Amniotic stem cell (primary cell): ENCODE measurements around the gene DPP7.
"Not testable (repeated sequence)": the region's sequence is repeated elsewhere in the genome, so short reads cannot be mapped to it uniquely, and the experiment has no call there.

Experiments used
- DNase-seq: peaks from one replicate; lab custom pipeline; 2025; lab: John Stamatoyannopoulos, UW

Gene DPP7

DNA sequence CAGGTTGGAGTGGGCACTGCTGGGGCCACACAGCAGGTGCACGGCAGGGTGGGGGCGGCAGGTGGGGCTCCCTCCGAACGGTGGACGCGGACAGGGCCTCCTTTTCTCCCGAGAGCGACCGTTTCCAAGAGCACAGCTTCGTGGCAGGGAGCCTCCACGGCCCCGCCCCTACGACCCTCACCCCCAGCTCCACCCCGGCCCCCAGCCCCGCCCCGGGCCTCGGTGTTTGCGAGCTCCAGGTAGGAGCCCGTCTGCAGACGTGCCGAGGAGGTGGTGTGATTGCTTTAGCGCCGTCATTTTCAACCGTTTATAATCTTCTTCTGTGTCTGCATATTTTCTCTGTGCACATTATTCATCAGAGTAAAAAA is 33.2 kb upstream of the DPP7 start:
- DNase-seq, result no peak

DNA sequence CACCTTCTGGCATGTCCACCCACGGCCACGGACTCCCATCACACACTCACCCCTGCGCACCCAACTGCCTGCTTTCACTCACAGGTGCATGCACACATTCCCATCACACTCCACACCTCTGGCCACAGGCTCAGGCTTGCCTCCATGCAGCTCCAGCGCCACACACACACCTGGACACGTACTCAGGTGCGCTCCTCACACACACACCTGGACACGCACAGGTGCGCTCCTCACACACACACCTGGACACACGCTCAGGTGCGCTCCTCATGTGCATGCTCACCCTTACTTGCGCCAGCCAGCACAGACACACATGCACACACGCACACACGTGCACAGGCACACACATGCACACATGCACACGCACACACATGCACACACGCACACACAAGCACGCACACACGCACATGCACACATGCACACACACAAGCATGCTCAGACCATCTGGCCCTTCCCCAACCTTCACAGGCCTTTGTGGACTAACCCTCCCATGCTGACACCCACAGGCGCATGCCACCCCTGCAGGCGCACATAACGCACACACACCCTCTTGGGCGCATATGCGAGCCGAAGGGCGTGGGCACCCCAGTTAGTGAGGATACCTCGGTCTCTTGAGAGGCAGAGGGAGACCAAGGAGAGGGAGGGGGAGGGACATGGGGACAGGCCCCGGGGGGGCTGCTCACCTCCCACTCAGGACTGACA is 32.7 kb upstream of the DPP7 start:
- no peak for DNase-seq

DNA sequence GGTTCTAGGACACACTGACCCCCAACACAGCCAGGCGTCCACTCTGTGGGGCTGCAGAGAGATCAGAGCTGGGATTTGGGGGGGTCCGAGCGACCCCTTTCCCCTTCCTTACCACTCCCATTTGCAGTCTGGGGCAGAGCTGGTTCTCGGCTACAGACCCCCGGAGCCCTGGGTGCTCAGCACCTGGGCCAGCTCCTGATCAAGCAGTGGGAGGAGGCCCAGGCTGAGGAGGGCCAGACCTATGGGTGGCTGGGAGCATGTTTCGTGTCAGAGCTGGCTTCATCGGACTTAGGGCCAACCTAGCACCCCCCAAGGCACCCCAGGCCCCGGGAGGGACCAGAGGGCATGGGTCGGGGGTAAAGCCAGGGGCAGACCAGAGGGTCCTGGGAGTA is 32.0 kb upstream of the DPP7 start:
- no peak for DNase-seq

DNA sequence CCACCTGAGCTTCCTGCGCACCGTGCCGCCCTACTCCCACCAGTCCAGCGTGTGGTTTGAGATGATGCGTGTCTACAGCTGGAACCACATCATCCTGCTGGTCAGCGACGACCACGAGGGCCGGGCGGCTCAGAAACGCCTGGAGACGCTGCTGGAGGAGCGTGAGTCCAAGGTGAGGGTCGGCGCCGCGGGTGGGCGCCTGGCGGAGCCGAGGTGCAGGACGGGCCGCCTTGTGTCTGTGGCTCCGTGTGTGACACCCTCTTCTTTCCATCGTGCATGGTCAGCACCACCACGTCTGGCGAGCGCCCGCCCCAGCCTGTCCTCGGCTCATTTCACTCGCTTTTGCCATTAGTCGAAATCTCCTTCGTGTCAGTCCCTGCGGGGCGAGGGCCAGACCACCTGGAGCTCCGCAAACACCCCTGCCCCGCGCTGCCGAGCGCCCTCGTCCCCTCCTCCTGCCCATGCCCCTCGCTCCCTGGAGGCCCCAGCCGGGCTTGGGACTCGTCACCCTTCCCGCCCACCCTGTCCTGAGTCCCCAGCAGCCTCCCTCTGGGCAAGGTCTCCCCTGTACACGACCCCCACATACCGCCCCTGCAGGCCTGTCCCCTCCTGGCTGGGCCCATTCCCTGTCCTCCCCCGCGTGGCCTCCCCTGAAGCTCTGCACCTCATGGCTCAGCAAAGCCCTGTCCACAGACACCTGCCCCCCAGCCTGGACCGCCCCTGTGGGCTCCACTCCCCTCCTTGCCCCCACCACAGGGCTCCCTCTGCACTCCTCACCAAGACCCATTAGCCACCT is 31.4 kb upstream of the DPP7 start:
- no peak for DNase-seq

DNA sequence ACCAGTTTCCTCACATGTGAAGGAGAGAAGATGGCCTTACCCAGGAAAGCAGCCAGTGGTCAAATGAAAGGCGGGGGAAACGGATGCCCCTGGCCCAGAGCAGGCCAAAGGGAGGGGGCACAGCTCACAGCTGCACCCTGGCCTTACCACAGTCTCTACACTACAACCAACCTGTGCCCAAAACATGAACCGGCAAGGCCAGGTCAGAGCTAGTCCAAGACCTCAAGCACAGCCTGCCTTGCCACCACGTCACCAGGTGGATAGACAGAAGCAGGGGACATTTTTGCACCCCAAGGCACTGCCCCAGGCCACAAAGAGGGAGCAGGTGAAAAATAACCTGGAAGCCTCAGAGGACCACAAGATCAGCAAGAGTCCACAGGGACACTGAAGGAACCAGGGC is 28.9 kb upstream of the DPP7 start:
- DNase-seq, result no peak

DNA sequence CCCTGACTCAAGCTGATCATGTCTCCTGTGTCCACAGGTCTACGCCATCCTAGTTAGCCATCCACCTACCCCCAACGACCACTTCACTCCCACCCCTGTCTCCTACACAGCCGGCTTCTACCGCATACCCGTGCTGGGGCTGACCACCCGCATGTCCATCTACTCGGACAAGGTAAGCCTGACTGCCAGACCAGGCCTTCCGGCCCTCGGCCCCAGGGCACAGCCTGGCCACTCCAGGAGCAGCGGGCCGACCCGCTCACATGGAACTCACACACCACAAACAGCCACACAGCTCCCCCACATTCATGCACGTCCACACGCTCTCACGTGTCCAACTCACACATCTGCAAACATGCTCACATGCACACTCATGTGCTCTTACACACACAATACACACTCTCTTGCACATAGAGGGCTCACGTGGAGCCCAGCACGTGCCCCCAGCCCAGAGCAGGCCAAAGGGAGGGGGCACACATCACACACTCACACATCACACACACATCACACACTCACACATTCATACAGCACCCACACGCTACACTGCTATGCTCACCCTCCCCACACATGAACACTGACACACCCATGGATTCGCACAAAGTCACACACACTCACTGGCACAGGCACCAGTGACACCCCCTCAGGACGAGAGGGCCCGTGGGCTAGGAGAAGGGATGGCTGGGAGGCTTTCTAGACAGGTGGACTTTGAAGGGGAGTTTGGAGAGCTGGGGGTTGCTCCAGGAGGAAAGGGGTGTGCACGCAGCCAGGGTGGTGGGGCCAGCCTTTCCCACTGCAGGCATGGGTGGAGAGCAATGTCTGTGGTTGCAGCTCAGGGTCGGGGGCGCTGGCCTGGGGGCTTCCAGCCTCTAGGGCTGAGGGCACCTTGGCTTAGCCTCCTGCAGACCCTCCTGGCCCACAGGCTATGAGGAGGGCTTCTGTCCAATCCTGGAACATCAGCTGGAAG is 27.7 kb upstream of the DPP7 start:
- DNase-seq, result no peak

DNA sequence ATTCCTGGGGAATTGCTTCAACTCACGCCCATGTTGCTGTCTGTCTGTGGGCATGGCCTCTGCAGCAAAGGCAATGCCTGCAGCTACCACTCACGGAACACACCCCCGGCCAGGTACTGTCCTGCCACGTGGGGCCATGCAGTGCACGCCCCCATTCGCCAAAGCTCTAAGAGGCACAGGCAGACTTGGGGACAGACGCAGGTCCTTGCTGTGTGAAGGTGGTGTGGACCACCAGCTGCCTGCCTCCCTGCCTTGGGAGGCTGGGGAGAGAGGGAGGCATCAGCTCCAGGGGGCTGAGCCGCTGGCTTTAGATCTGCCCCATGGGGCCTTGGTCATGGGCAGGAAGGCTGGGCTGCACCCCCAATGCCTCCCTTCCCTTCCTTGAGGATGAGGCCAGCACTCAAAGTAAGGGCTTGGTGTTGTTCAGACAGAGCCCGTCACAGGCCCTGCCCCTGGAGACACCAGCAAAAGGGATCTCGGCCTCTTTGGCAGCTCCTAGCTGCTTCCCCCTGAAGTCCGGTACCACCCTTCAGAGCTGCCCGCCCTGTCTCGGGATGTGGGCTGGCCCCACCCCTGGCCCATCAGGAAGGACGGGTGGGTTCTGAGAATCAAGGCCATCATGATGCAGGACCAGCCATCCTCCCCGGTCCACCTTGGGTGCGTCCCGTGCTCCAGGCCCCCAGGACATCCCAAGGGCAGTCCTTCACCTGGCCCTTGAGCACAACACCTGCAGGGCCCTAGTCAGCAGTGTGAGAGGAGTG is 26.7 kb upstream of the DPP7 start:
- no peak for DNase-seq

DNA sequence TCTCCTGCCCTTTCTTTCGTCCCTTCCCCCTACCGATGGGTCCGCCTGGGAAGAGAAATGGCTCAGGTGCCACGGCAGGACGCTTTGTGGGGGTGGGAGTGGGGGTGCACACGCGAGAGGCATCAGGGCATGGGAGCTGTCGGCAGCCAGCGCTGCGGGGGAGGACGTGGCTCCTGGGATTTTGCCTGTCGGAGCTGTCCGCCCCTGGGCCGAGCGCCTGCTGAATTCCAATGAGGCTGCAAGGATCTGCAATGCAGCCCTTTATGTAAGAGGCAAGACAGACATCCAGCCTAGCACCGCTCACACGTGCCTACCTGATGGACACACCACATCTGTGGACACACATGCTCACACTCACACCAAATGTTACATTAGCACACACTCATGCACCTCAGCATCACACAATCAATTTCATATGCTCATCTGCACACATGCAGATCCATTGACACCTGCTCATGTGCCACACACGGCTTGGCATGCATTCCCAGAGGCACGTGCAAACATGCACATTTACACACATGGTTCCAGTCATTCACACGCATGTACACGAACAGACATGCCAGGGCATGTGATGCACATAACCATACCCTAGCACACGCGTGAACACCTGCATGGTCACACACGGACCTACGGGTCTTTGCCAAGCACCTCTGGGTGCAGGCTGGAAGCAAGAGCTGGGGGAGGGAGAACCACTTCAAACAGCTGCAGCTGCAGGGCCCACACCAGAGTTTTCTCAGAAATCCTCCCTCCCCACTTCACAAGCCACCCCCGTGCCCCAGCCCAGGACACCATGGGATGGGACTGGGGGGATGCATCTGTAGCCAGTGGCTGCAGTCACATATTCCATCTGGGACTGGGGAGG is 25.8 kb upstream of the DPP7 start:
- DNase-seq, result no peak

DNA sequence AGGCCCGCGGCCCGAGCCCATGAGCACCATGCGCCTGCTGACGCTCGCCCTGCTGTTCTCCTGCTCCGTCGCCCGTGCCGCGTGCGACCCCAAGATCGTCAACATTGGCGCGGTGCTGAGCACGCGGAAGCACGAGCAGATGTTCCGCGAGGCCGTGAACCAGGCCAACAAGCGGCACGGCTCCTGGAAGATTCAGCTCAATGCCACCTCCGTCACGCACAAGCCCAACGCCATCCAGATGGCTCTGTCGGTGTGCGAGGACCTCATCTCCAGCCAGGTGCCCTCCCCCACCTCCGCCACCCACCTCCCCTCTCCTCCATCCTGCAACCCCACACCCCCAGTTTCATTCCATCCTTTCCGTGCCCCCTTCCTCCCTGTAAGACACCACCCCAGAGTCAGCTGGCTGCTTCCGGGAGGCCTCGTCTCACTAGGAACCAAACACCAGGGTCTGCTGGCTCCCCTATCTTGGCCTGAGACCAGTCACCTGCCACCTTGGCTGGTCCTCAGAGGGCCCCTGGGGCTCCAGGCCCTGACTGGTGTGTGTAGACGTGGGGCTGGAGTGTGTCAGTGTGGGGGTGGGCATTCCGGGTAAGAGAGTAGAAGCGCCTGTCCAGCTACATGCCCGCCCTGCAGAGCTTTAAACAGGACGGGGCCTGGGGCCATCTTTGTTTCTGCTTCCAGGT is 25.1 kb upstream of the DPP7 start:
- DNase-seq, result no peak

DNA sequence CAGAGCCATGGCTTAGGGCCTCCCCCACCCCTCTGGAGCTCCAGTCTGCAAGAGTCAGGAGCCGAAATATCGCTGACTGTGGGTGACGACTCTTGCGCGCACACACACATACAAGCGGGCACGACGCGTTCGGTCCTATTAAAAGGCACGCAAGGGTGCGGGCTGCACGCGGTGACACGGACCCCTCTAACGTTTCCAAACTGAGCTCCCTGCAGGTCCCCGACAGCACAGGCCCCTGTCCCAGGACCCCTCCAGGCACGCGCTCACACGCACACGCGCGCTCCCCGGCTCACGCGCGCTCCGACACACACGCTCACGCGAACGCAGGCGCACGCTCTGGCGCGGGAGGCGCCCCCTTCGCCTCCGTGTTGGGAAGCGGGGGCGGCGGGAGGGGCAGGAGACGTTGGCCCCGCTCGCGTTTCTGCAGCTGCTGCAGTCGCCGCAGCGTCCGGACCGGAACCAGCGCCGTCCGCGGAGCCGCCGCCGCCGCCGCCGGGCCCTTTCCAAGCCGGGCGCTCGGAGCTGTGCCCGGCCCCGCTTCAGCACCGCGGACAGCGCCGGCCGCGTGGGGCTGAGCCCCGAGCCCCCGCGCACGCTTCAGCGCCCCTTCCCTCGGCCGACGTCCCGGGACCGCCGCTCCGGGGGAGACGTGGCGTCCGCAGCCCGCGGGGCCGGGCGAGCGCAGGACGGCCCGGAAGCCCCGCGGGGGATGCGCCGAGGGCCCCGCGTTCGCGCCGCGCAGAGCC is 24.4 kb upstream of the DPP7 start, which contains the start of gene GRIN1:
Gene GRIN1 (plus strand): TSS at position 433 of the 746 bp plus-strand sequence. CDS start 333 bp downstream, outside the sequence.
- DNase-seq, result no peak

DNA sequence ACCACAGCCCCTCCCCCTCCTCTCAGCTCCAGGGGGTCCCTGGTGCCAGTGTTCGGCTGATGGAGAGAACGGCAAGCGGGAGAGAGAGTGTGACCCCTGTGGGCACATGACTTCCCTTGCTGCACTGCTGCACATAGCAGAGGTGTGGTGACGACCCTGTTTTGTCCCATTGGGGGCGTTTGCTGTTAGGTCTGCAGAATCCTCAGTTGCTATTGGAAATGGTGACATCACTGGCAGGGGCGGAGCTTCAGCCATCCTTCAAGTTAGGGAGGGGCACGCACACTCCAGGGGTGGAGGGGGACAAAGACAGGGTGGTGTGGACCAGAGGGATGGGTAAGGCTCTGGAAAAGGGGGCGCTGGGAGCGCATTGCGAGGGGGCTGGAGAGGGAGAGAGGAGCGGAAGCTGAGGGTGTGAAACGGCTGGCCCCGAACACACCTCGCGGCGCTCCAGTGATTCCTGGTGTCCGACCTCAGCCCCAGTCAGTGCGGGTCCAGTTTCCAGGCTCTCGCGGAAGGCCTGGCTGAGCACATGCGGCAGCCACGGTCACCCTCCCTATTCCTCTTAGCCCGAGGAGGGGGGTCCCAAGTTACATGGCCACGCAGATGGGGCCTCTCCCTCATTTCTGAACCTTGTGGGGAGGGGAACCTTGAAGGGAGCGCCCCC is 23.7 kb upstream of the DPP7 start:
- no peak for DNase-seq

DNA sequence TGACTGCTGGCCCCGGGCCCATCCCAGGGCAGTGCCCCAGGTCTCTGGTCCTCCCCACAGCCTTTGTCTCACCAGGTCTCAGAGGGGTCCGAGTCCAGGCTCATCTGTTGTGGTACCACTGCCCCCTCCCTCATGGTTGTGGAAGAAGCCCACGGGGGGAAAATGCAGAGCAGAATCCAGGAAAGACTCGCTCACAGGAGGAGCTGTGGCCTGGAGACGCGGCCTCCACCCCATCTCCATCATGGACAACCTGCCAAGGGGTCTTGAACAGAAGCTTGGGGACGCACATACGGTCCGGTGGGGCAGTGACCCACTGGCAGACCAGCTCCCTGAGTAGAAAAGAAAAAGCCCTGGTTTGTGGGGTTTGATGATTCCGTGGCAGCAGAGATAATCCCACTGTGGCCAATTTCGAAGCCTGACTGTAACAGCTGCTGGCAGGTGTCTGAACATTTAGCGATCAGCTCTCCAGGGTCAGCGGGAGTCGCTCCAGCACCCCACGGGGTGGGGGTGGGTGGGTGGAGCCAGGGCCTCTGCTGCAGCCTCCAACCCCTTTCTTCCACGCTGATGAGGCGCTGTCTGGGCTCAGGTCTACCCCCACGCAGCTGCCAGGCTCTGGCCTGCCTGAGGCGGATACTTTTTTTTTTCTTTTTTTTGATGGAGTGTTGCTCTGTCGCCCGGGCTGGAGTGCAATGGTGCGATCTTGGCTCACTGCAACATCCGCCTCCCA is 22.5 kb upstream of the DPP7 start:
- no peak for DNase-seq

DNA sequence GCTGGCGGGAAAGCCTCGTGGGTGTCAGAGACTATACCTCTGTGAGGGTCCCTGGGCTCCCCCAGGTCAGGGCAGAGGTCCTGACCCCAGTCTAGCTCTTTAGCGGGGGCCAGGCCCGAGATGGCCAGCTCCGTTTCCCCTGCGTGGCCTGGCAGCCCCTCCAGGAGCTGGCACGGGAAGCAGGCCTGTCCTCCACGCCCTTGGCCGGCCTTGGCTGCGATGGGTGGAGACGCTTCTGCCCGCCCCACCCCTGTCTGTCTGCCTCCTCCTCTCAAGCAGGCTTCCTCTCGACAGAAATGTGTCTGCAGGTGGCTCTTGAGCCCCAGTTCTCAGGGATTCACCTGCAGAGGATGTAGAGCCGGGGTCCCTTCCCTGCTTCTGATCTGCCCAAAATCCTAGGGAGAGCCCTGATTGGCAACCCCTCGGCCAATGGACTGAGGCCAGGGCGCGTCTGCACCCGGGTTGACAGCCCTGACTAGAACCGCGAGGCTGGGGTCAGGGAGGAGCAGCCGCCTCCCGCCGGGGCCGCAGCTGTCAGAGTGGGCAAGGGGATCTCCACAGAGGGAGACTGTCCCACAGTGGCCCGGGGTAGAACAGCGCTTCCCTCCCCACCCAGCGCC is 21.8 kb upstream of the DPP7 start:
- DNase-seq, result no peak

DNA sequence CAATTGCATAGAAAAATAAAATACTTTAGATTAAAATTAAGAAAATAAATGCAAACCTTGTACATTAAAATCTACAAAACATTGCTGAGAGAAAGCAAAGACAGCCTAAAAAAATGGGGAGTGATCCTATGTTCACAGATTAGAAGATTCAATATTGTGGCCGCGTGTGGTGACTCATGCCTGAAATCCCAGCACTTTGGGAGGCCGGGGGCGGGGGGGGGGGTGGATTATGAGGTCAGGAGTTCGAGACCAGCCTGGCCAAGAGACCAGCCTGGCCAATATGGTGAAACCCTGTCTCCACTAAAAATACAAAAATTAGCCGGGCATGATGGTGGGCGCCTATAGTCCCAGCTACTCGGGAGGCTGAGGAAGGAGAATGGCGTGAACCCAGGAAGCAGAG is 20.6 kb upstream of the DPP7 start:
- not testable (repeated sequence) for DNase-seq

DNA sequence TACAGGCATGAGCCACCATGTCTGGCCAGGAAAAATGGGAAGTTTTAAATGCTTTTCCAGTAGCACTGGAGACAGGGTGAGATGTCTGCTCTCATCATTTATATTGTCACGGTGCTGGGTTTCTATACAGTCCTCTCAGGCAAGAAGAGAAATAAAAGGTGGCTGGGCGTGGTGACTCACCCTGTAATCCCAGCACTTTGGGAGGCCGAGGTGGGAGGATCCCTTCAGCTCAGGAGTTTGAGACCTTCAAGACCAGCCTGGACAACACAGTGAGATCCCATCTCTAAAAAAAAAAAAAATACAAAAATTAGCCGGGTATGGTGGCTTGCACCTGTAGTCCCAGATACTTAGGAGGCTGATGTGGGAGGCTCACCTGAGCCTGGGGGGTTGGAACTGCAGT is 19.7 kb upstream of the DPP7 start:
- DNase-seq, result no peak

DNA sequence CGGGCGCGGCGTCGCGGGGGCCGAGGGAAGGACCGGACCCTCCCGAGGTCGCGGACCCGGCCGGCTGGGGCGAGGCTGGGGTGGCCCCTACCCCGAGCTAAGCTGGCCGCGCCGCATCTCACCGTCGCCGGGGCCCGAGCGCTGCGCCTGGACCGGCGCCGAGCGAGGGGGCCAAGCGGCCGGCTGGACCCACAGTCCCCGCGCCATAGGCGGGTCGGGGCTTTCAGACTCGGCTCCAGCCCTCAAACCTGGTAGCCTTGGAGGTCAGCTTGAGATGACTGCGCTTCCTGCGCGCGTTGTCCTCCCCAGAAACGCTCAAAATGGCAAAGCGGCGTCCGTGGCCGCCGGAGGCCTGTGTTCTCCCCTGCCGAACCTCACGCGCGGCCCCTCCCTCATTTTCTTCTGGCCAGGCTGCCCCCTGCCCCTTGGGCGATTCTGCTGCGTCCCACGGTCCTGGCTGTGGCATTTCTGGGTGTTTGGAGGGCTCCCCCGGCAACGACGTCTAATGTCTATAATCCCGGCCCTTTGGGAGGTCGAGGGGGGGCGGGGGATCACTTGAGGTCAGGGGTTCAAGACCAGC is 15.7 kb upstream of the DPP7 start:
- DNase-seq, result no peak

DNA sequence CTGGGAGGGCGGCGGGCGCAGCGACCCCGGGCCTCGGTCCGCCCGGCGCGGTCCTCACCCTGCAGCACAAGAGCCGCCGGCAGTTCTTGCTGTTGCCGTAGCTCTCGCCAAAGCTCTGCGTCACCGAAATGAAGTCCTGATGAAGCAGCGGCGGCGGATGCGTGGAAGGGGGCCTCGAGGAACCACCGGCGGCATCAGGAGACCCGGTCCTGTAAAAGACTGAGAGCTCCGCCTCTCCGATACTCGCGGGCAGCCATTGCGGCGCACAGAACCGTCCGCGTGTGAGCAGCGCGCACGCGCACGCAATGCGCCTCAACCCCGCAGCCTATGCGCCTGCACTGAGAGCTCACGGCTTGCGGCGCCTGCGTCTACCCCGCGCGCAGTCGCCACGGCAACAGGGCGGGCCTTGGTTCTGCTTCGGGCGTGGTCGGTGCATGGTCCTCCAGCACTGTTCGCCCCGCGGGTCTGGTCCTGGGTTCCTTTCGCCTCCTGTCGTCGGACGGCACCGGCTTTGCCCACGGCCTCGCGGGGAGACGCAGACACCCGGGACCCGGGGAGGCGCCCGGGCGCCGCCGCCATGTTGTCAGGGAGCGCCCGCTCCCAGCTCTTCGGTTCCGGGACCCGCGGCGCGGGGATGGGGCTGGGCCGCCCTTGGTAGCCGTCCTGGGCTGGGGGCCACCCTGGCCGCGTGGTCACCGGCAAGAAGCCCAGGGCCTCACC is 15.1 kb upstream of the DPP7 start:
- DNase-seq, result peak; percentile 86
